LNCAP (cell line): ENCODE data around the gene PXDN.

ENCODE experiments used
- TF ChIP-seq, protein P1 (sequence below): fragments of 450-650 bp; IDR thresholded peaks from 2 replicates; pipeline ENCODE4 v1.5.1; 2017; ENCODE audit warnings: mild to moderate bottlenecking

PXDN gene

DNA sequence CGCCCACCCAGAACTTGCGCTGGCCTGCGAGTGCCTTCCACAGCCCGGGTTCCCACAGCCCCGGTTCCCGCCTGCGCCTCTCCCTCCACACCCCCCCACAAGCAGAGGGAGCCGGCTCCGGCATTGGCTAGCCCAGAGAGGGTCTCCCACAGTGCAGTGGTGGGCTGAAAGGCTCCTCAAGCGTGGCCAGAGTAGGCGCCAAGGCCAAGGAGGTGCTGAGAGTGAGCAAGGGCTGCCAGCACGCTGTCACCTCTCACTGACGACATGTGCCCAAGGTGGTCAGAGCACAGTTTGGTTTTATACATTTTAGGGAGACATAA is 15.3 kb upstream of the PXDN start:
- TF ChIP-seq, protein P1, sequence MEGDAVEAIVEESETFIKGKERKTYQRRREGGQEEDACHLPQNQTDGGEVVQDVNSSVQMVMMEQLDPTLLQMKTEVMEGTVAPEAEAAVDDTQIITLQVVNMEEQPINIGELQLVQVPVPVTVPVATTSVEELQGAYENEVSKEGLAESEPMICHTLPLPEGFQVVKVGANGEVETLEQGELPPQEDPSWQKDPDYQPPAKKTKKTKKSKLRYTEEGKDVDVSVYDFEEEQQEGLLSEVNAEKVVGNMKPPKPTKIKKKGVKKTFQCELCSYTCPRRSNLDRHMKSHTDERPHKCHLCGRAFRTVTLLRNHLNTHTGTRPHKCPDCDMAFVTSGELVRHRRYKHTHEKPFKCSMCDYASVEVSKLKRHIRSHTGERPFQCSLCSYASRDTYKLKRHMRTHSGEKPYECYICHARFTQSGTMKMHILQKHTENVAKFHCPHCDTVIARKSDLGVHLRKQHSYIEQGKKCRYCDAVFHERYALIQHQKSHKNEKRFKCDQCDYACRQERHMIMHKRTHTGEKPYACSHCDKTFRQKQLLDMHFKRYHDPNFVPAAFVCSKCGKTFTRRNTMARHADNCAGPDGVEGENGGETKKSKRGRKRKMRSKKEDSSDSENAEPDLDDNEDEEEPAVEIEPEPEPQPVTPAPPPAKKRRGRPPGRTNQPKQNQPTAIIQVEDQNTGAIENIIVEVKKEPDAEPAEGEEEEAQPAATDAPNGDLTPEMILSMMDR, result no peak

DNA sequence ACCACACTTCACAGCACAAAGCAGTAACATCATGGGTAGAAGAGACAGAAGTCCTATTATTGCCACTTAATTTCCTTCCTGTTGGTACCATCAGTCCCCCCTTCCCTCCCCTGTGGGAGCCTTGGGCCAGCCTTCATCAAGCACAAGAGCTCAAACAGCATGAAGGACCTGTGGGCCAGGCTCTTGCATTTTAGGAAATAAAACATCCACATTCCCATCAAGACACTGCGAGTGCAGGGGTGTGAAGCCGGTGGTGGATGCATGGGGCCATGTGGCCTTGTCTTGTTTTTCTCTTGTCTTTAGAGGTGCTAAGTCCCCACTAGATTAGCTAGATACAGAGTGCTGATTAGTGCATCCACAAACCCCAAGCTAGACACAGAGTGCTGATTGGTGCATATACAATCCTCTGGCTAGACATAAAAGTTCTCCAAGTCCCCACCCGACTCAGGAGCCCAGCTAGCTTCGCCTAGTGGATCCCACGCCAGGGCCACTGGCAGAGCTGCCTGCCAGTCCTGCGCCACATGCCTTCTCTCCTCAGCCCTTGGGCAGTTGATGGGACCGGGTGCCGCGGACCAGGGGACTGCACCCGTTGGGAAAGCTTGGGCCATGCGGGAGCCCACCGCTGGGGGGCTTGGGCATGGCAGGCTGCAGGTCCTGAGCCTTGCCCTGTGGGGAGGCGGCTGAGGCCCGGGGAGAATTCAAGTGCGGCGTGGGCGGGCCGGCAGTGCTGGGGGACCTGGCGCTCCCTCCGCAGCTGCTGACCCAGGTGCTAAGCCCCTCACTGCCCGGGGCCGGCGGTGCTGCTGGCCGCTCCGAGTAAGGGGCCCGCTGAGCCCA is 14.7 kb upstream of the PXDN start:
- TF ChIP-seq, protein P1, result no peak

DNA sequence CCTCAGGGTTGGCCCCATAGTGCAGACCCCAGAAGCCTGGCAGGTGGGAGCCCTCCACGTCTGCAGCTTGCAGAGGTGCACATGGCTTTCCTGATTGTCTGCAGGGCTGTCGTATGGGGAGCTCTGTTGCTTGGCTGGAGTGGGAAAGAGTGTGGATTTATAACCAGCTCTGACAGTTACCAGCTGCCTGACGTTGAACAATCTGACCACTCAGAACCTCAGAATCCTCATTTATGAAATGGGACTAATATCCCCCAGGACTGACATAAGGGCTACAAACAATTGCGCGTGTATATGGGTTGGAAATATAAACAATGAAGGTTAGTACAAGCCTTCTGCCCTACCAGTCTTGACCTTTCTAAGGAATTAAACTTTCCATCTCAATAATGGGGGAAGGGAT is 13.9 kb upstream of the PXDN start:
- TF ChIP-seq, protein P1, result no peak

DNA sequence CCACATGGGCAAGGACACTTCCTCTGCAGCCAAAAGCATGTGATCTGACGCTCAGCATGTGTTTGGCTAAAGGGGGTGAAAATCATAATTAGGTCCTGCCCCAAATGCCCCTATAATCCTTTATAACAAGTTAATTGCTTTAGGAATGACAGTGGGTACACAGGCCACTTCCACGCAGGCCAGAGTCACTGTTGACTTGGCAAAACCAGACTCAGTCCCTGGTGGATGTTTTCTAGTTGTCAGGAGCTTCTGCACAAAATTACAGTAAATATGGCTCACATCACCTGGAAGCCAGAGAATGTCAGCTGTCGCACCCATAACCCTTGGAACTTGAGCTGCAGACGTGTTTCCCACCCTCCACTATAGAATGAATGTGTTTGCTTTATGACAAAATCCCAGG is 13.3 kb upstream of the PXDN start:
- TF ChIP-seq, protein P1, result no peak

DNA sequence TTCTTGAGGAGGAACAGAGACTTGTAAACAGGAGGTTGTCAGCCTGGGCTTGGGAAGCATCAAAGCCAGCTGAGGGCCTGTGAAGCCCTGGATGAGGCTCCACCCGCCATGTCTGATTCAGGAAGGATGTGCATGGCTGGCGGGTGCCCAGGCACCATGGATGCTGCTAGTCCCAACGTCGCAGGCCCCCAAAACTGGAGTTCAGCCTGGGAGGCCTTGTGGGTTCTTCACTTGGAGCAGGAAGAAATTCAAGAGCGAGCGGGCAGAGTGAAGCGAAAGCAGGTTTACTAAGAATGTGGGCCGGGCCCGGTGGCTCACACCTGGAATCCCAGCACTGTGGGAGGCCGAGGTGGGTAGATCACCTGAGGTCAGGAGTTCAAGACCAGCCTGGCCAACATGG is 12.1 kb upstream of the PXDN start:
- TF ChIP-seq, protein P1, result no peak

DNA sequence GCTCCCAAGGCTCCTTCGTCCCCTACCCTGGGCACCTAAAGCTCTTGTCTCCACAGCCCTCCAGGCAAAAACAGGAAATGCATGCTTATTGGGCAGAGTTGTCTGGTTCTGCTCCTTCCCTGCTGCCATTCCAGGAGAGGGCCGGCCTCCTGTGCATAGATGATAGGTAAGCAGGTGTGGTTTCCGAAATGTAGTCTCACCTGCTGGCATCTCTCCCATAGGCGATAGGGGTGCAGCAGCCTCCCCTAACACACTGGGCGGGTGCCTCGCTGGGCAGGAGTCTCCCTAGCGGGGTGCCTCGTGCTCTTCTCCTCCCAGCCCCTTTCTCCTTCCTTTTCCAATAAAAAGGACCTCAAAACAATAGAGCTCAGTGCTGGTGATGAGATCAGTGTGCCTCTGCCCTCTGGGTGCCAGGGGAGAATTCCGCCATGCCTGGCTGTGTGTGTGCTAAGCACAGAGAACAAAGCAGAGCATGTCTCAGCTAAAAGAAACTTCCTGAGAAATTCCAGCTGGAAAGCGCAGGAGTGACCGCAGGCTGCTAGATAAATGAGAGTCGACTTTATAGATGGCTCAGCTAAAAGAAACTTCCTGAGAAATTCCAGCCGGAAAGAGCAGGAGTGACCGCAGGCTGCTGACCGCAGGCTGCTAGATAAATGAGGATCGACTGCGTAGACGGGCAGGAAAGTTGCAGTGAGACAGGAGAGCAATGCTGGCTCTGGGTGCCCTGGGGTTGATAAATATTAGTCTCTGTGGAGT is 11.3 kb upstream of the PXDN start:
- TF ChIP-seq, protein P1, result no peak

DNA sequence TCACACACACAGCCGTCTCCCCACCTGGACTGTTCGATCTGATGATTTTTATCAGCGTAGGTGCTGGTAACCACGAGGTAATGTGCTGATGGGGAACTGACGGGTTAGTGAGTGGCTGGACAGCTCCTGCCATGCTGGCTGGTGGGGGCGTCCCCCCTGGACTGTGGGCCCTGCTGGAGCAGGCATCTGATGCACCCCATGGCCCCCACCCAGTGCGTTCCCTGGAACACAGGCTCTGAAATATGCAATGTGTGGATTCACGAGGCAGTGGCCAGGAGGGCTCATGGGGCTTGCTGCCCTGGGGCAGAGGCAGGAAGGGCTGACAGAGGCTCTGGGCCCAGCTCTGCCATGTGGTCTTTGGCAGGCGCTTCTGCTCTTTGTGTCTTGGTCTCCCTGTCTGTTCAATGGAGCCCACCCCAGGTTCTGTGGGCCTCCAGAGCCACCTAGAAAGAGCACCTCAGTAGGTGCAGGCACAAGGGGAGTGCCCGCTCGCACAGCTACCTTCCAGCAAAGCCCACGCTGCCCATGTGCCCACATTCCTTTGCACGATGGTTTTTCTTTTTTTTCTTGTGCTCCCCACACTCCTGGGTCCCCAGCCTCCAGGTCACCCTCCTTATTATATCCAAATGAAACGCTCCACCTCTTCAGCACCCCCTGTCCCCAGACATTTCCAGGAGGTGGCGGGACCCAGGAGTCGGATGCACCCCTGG is 10.3 kb upstream of the PXDN start:
- TF ChIP-seq, protein P1, result no peak
